ENCODE data around the gene RAD51B.
"Not testable (repeated sequence)": the region's sequence is repeated elsewhere in the genome, so short reads cannot be mapped to it uniquely, and the experiment has no call there.

The RAD51B gene

DNA sequence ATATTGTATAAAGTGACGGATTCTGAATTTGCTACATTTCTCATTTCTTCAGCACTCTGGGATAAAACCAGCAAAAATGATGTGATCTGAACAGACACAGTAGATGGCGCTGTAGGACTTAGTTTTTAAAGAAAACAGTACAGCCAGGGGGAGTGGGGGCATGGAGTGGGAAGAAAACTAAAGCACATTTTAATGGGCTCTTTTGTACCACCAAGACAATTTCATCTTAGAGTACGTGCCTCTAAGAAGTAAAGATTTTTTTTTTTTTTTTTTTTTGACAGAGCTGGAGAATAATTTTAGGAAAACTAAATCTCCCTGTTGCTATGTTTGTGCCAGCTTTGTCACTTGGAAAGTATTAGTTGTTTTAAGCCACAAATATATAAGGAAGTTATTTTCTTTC, 124.4 kb downstream of the RAD51B start:
- no peak for DNase-seq (ENCODE audit: low read depth in 2 of 3, low spot score in 2 of 3)

GRCh38 chr14:67944605-67945004, 125.0 kb downstream of the RAD51B start:
- no peak for DNase-seq (ENCODE audit: low read depth in 2 of 3, low spot score in 2 of 3)

DNA sequence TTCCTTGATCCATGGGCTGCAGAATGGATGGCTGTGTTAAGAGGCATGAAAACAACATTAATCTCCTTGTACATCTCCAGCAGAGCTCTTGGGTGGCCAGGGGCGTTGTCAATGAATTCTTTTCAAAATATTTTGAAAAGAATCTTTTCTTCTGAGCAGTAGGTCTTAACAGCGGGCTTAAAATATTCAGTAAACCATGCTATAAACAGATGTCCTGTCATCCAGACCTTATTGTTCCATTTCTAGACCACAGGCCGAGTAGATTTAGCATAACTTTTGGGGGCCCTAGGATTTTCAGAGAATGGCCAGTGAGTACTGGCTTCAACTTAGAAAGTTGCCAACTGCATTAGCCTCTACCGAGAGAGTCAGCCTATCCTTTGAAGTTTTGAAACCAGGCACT, 130.2 kb downstream of the RAD51B start:
- DNase-seq (ENCODE audit: low read depth in 2 of 3, low spot score in 2 of 3), result no peak

GRCh38 chr14:67950386-67950785, 130.8 kb downstream of the RAD51B start:
- DNase-seq (ENCODE audit: low read depth in 2 of 3, low spot score in 2 of 3), result no peak

DNA sequence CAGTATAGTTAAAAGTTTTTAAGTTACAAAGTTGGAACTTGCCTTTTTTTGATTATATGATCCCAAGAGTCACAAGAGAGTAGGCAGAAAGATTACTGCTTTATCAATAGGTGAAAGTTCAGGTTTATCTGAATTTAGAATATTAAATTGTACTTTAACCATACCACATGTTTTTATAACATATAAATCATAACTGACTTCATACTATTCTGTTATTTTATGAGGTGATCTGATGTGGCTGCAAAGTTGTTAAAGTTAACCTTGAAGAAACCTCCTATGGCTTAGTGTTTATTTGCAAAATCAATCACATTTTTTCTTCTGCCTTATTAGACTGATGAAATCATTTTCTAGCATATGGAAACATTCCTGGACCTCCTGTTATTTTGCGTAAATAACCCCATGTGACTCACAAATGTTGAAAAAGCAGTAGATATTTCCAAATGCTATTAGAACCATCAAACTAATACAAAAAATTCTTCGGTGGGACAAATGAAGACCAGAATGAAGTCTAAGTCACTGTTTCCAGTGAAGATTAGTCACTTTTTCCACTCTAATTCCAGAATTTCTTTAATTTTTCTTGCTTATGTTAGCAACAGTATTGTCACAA, 132.1 kb downstream of the RAD51B start:
- DNase-seq (ENCODE audit: low read depth in 2 of 3, low spot score in 2 of 3), result no peak

- no peak for DNase-seq (ENCODE audit: low read depth in 2 of 3, low spot score in 2 of 3)
These were observed 132.8 kb downstream of the RAD51B start for GRCh38 chr14:67952381-67952780.

GRCh38 chr14:67952786-67953185, 133.2 kb downstream of the RAD51B start:
- DNase-seq (ENCODE audit: low read depth in 2 of 3, low spot score in 2 of 3), result no peak

- DNase-seq (ENCODE audit: low read depth in 2 of 3, low spot score in 2 of 3), result no peak
These were observed 135.7 kb downstream of the RAD51B start for GRCh38 chr14:67955261-67955660.

- no peak for DNase-seq (ENCODE audit: low read depth in 2 of 3, low spot score in 2 of 3)
These were observed 138.4 kb downstream of the RAD51B start for GRCh38 chr14:67957946-67958345.

DNA sequence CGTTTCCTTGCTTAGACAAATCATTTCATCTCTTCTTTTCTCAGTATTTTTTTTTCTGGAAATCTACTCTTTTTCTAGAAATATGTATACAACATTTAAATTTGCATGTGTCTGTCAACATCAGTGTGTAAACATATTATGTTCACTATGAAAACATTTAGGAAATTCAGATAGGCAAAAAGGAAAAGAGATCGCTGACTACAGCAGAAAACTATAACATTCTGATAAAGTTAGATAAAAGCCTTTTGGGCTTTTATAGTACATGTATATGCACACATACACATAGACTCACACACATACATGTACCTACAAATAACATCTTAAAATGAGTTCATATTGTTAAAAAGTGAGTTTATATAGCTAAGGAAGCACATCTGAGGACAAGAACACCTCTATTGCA, 142.1 kb downstream of the RAD51B start:
- no peak for DNase-seq (ENCODE audit: low read depth in 2 of 3, low spot score in 2 of 3)

DNA sequence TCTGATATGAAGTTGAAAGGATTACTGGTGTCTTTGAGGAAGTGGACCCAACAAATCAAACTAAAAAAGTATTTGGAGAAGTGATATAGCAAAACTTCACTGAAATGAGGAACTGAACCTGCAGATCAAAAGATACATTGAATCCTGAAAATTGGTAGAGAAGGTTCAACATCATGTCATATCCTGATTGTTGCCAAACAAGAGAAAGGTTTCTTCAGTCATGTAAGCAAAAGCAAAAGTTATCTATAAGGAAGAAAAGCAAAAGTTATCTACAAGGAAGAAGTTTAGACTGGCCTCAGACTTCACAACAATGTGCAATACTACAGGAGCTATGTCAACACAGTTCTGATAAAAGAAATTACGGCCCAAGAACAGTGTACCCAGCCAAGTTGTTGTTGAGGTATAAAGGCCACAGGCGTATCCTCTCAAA, 142.7 kb downstream of the RAD51B start:
- DNase-seq (ENCODE audit: low read depth in 2 of 3, low spot score in 2 of 3), result no peak

- no peak for DNase-seq (ENCODE audit: low read depth in 2 of 3, low spot score in 2 of 3)
These were observed 144.0 kb downstream of the RAD51B start for GRCh38 chr14:67963545-67963944.

DNA sequence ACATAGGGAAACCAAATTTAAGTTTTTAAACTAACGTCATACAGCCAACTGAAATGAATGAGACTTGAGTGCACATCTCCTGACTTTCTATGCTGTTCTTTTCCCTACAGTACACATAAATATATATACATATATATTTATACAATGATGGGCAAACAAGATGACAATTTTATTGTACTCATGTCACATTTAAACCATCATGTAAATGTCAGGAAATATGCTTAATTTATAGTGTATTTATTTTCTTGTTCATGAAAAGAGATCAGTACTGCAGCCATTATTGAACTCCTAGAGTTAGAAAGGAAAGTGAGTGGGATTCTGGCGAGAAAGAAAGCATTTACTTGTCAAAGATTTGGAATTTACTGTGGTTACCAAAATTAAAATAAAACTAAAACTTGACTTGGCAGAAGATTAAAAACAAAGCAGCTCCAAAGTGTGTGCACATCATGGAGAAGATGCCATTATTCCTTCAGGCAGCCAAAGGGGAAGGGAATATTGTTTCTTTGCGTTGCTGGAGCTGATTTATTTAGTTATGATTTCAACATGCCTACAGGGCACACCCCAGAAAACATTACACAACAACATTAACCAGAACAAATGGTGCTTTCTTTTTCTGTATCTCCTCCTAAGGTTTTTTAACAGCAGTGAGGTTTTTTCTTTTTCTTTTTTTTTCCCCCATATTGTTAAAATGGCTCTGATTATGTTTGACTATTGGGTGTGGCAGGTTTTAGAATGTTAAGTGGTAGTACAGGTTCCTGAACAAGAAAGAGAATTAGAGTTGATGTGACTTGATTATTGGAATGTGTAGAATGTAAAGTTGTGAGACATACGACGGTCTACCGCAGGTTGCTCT, 144.6 kb downstream of the RAD51B start:
- DNase-seq (ENCODE audit: low read depth in 2 of 3, low spot score in 2 of 3), result no peak

- no peak for DNase-seq (ENCODE audit: low read depth in 2 of 3, low spot score in 2 of 3)
These were observed 146.1 kb downstream of the RAD51B start for GRCh38 chr14:67965696-67966095.

DNA sequence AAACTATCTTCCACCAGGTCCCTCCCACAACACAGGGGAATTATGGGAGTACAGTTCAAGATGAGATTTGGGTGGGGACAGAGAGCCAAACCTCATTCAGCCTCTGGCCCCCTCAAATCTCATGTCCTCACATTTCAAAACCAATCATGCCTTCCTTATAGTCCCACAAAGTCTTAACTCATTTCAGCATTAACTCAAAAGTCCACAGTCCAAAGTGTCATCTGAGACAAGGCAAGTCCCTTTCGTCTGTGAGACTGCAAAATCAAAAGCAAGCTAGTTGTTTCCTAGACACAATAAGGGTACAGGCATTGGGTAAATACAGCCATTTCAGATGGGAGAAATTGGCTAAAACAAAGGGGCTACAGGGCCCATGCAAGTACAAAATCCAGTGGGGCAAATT, 147.6 kb downstream of the RAD51B start:
- DNase-seq (ENCODE audit: low read depth in 2 of 3, low spot score in 2 of 3), result no peak

- not testable (repeated sequence) for DNase-seq (ENCODE audit: low read depth in 2 of 3, low spot score in 2 of 3)
These were observed 148.4 kb downstream of the RAD51B start for GRCh38 chr14:67967970-67968369.

DNA sequence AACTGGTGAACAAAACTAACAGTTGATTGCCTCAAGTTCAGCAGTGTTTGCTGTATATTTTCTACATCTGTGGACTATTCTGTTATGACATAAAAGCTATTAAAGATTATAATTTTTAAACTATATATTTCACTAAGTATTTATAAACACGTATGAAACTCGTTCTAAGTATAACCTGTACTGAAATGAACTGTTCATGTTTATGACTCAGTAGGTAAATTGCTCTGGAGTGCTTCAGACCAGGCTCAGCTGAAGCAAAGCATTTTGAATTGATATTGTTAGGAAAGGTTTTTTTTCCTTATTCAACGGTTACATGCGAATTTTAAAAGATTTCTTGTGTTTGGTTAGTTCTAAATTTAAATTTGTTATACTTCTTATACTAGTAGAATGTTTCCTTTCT, 151.3 kb downstream of the RAD51B start:
- no peak for DNase-seq (ENCODE audit: low read depth in 2 of 3, low spot score in 2 of 3)

GRCh38 chr14:67971627-67972625, 152.3 kb downstream of the RAD51B start:
- no peak for DNase-seq (ENCODE audit: low read depth in 2 of 3, low spot score in 2 of 3)

DNA sequence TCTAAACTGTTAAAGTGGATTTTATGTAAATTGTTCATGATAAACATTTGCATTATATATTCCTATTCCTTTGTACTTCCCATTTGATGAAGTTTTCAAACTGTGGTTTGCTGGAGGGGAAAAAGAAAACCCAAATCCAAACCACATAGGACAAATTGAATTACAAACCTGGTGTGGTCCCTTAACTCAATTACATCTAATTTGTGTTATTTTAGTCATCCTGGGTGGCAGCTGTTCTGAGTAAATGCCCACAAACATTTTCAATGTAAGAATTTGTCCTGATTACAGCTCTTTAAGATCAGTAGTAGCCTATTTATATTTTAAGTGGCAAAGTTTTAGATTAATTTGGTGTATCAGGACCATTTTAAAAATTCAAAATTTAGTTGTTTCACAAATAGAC, 153.9 kb downstream of the RAD51B start:
- no peak for DNase-seq (ENCODE audit: low read depth in 2 of 3, low spot score in 2 of 3)

DNA sequence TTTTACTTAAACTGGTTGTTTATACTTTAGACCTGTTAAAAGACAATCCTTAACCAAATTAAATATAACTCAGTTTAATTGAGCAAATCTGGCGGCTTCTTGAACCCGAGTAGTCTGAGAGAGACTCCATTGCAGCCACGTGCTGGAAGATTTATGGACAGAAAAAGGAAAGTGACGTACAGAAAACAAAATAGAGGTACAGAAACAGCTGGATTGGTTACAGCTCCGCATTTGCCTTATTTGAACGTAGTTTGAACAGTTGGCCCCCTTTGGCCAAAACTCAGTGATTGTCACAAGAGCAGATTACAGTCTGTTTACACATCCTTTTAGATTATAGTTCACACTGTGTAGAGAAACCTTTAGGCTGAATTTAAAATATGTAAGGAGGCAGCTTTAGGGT, 155.9 kb downstream of the RAD51B start:
- DNase-seq (ENCODE audit: low read depth in 2 of 3, low spot score in 2 of 3), result no peak

DNA sequence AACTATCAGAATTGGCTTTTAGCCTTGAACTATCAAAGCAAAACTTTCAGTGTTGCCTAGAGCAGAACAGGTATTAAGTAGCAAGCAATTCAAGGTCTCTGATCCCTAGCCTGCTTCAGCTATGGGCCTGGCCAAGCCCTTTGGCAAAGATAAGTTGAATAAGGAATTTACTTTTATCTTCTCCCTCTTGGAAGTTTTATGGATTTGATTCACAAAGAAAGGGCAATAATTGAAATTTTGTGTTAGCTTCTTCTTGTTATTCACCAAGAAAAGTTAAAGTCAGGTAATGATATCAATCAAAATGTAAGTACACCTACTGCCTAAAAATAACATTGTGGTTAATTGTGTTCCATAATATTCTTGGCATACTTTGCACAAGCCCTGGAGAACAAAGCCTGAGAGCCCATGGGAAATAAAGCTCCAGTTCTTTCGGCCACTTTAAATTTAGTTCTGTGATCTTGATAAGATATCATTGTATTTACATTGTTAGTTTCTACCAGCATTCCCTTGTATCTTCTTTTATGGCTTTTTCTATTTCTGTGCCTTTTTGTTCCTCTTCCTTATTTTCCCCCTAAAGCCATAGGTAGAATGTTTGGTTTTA, 158.0 kb downstream of the RAD51B start:
- DNase-seq (ENCODE audit: low read depth in 2 of 3, low spot score in 2 of 3), result no peak

Measured in activated CD8-positive, alpha-beta memory T cell treated with anti-CD3 and anti-CD28 coated beads for 48 hours (primary cell).